Measurements from ENCODE around the gene CBLB. TPM values are rescaled to one million over a fixed set of nuclear protein-coding genes. Genes with fewer than 3 reads are reported as not detected.

Gene CBLB
- total RNA-seq, 2 donors from 2014 or later = 31.1 to 40.5 TPM

DNA sequence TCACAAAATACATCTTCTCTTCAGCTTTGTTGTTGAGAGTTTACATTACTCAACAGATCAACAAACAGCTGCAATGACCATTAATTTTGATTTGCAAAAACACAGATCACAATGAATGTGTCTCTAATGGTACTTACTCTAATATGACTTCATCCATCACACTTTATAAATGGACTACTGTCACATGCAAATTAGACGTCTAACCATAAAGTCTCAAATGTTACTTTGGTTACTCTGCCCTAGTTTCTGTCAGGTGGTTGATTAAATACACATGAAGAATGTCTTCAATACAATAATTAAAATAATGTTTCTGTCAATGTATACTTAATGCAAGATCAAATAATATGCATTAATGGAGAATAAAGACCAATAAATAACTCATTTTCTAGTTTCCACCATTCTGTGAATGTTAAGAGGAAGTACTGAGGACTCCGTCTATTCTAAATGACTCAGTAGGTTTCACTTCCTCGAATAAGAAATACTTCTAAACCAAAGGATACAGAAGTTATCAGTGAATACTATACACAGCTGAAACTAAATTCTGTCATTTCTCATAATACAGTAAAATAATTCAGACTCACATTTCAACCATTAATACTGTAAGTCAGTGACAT is 145.8 kb downstream of the CBLB start:
- 63 to 87% methylated on average over 3 of the region's 3 CpGs for WGBS, 2 donors
- ATAC-seq (no peak), DNase-seq (no peak)
- Histone ChIP-seq H3K4me1 (no peaks in the 10 kb centered on the region), H3K27ac (no peak overlapping the region), H3K4me3 (no peak overlapping the region), H3K36me3 (replicated peaks in 1 of 2; ENCODE audit: insufficient read depth in 1 of 2, low read depth in 2 of 2) (peaks cover 0 to 8% of the 10 kb centered on the region in 2 donors), H3K27me3 (no peaks in the 10 kb centered on the region), H3K9me3 (no peaks in the 10 kb centered on the region)
- intact Hi-C loops (cut with DNase I) = no loop called here
- no peak for TF ChIP-seq POLR2A (IDR thresholded peaks at IDR 0.05)
- TF ChIP-seq, protein P1, sequence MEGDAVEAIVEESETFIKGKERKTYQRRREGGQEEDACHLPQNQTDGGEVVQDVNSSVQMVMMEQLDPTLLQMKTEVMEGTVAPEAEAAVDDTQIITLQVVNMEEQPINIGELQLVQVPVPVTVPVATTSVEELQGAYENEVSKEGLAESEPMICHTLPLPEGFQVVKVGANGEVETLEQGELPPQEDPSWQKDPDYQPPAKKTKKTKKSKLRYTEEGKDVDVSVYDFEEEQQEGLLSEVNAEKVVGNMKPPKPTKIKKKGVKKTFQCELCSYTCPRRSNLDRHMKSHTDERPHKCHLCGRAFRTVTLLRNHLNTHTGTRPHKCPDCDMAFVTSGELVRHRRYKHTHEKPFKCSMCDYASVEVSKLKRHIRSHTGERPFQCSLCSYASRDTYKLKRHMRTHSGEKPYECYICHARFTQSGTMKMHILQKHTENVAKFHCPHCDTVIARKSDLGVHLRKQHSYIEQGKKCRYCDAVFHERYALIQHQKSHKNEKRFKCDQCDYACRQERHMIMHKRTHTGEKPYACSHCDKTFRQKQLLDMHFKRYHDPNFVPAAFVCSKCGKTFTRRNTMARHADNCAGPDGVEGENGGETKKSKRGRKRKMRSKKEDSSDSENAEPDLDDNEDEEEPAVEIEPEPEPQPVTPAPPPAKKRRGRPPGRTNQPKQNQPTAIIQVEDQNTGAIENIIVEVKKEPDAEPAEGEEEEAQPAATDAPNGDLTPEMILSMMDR (IDR thresholded peaks at IDR 0.05) = no peak

DNA sequence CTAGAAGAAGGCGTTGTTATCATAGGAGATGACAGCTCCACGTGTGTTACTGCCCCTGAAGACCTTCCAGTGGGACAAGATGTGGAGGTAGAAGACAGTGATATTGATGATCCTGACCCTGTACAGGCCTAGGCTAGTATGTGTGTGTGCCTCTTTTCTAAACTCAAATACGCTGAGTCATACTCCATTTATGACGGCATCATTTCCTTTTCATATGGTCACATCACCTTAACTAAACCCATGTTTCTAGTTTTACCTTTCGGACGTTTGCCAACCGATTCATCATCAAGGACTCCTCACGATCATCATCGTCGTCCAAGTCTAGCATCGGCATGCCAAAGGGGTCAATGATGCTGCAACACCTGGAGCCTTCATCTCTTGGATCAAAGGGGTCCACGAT is 149.0 kb downstream of the CBLB start:
- Histone ChIP-seq H3K36me3 (replicated peaks in 1 of 2; ENCODE audit: insufficient read depth in 1 of 2, low read depth in 2 of 2) (peaks cover 0 to 8% of the 10 kb centered on the region in 2 donors), H3K4me1 (no peaks in the 10 kb centered on the region), H3K27ac (no peak overlapping the region), H3K9me3 (no peaks in the 10 kb centered on the region), H3K4me3 (no peak overlapping the region), H3K27me3 (no peaks in the 10 kb centered on the region)
- ATAC-seq = no peak
- DNase-seq = no peak
- WGBS, 2 donors = 87 to 91% methylated on average over 12 of the region's 12 CpGs
- intact Hi-C loops (cut with DNase I) = no loop called here
- TF ChIP-seq POLR2A (IDR thresholded peaks at IDR 0.05) = no peak
- TF ChIP-seq, protein P1 (IDR thresholded peaks at IDR 0.05) = no peak

DNA sequence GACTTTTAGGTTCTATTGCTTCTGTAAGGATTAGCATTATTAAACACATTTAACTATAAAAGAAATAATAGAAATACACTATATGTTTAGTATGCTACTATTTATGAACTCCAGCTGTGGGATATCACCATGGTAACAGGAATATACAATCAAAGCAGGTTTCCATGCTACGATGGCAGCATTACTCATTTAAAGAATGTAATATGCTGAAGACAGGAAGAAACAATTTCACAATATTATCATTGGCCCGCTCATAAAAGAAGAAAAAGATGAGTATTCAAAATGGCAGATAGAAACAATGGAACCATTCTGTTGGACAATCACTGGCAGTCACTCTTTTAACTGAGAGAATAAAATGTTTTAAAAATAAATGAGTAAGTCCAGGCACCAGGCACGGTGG is 153.4 kb downstream of the CBLB start:
- DNase-seq (no peak), ATAC-seq (no peak)
- H3K36me3 ChIP-seq (replicated peaks in 1 of 2; ENCODE audit: insufficient read depth in 1 of 2, low read depth in 2 of 2) = peaks cover 0 to 10% of the 10 kb centered on the region in 2 donors
- intact Hi-C loops (cut with DNase I) = no loop called here
- H3K27ac ChIP-seq = no peak overlapping the region
- no peaks in the 10 kb centered on the region for H3K4me1 ChIP-seq
- H3K9me3 ChIP-seq = no peaks in the 10 kb centered on the region
- 84 to 95% methylated on average over 3 of the region's 3 CpGs for WGBS, 2 donors
- TF ChIP-seq, protein P1 (IDR thresholded peaks at IDR 0.05) = no peak
- no peak for TF ChIP-seq POLR2A (IDR thresholded peaks at IDR 0.05)
- no peaks in the 10 kb centered on the region for H3K27me3 ChIP-seq
- H3K4me3 ChIP-seq = no peak overlapping the region

DNA sequence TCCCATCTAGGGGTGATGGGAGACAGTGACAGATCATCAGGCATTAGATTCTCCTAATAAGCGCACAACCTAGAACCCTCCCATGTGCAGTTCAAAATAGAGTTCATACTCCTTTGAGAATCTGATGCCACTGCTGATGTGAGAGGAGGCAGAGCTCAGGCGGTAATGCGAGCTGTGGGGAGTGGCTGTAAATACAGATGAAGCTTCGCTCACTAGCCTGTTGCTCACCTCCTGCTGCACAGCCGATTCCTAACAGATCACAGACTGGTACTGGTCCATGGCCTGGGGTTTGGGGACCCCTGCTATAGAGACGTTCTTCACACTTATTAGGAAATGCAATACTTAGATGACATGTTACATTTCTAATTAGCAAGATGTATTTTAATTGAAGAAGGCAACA is 154.4 kb downstream of the CBLB start:
- Histone ChIP-seq H3K4me3 (no peak overlapping the region), H3K9me3 (no peaks in the 10 kb centered on the region), H3K36me3 (replicated peaks in 1 of 2; ENCODE audit: insufficient read depth in 1 of 2, low read depth in 2 of 2) (peaks cover 0 to 6% of the 10 kb centered on the region in 2 donors), H3K4me1 (no peaks in the 10 kb centered on the region), H3K27me3 (no peaks in the 10 kb centered on the region), H3K27ac (no peak overlapping the region)
- DNase-seq = no peak
- no peak for ATAC-seq
- no peak for TF ChIP-seq POLR2A (IDR thresholded peaks at IDR 0.05)
- TF ChIP-seq, protein P1 (IDR thresholded peaks at IDR 0.05) = no peak
- intact Hi-C loops (cut with DNase I) = no loop called here
- WGBS, 2 donors = 95 to 97% methylated on average over 6 of the region's 6 CpGs

DNA sequence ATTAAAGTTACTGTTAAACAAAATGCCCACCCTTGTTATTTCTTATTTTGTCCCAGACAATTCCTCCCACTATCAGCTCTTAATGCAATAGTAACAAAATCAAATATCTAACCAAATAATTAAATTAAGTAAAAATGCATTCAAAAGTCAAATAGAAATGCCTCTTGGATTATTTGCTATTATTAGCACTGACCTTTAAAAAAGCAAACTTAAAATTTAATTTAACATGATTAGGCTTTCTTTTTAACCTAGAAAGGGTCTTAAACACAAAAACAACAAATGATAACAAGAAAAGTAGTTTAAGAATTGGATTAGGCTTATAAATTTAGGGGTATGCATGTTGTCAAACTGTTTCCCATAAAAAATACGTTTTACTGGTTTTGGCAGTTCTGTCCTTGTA is 159.8 kb downstream of the CBLB start:
- intact Hi-C loops (cut with DNase I) = no loop called here

More for the DNA sequence above, 159.8 kb downstream of the CBLB start:
- H3K4me3 ChIP-seq = no peak overlapping the region
- H3K27ac ChIP-seq = no peak overlapping the region
- no peaks in the 10 kb centered on the region for H3K4me1 ChIP-seq
- 82 to 91% methylated on average over 1 of the region's 1 CpG for WGBS, 2 donors
- TF ChIP-seq, protein P1 (IDR thresholded peaks at IDR 0.05) = no peak
- TF ChIP-seq POLR2A (IDR thresholded peaks at IDR 0.05) = no peak
- DNase-seq (no peak), ATAC-seq (no peak)
- no peaks in the 10 kb centered on the region for H3K9me3 ChIP-seq
- no peaks in the 10 kb centered on the region for H3K27me3 ChIP-seq
- peaks cover 0 to 2% of the 10 kb centered on the region in 2 donors for H3K36me3 ChIP-seq (replicated peaks in 1 of 2; ENCODE audit: insufficient read depth in 1 of 2, low read depth in 2 of 2)
